GM18498 (cell line): ENCODE results near the gene ZNF20.
A peak's percentile ranks its signal among the peaks of the same experiment; 100 is the strongest.

Experiments used
- ATAC-seq: cut with Tn5 transposase; IDR thresholded peaks from one replicate; pipeline ENCODE4 v1.9.1; 2021; ENCODE audit warnings: mild to moderate bottlenecking, moderate library complexity; ENCODE audit not compliant: unreplicated experiment

ZNF20 gene

DNA sequence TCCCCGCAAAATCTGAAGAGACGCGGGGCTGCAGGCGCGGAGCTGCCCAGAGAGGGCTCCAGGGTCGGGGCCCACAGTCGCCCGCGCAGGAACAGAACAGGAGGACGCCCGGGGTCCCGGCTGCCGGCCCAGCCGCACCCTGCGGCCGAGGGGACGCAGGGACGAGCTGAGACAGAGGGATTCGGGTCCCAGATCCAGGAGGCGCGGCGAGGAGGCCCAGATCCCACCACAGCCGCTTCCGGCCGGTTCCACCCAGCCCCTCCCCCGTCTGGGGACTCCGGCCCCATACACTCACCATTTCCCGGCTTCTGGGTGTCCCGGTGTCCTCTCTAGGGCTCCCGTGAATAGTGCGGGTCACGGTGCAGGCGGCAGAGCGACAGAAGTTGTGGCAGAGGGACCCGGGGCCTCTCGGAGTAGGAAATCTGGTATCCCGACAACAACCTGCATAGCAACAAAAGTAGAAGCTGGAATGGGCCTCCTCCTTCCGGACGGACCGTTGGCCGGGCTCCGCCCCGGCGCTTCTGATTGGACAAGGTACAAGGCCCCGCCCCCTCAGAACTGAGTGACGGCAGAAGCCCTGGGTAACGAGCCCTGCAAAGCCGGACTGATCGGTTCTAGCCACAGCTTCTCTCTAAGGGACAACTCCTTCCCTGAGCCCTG is at the start of gene ZNF20:
Gene ZNF20 (minus strand): TSS at position 466 of the 660 bp plus-strand sequence. CDS start 168 bp downstream, at position 298.
- ATAC-seq, result peak; percentile 97

DNA sequence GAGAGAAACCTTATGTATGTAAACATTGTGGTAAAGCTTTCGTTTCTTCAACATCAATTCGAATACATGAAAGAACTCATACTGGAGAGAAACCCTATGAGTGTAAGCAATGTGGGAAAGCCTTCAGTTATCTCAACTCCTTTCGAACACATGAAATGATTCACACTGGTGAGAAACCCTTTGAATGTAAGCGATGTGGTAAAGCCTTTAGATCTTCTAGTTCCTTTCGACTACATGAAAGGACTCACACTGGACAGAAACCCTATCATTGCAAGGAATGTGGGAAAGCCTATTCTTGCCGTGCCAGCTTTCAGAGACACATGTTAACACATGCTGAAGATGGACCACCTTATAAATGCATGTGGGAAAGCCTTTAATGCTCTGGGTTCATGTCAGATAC is 47.5 kb upstream of the ZNF20 start:
- no peak for ATAC-seq

GRCh38 chr19:12180377-12180776 is 40.2 kb upstream of the ZNF20 start:
- no peak for ATAC-seq

DNA sequence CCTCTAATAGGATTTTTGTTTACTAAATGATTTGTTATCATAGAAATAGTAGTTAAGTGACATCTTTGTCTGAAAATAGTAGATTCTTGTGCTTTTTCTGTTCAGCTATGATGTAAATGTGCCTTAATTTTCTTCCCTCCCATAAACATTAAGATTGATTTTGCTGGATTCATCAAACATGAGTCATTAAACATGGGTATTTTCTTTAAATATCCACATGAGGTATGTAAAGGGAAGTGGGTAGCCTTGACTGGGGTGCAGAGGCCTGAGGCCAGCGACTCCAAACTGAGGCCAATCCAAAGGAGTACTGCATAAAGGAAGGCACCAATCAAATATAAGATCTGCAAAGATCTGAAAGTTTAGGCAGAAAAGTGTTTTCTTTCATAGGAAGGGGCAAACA is 26.5 kb upstream of the ZNF20 start:
- ATAC-seq, result no peak

DNA sequence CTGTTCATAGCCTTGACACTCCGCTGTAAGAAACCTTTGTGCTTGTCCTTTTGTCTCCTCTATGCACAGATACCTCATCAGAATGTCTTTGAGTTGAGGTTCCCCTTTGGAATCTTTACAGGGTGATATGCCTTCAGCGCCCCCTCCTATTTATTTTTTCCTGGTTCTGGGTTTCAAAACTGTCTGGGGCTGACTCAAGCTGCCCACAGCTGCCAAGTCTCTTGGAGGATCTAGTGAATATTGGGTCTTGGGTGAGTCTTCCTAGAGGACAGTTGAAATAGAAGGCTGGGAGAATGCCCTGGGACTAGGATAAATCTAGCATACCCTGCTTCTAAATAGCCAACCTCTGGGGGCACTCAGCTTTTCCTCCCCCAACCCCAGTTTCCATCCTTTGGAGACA is 23.7 kb upstream of the ZNF20 start:
- ATAC-seq, result no peak

- peak; percentile 97 for ATAC-seq
Observed at GRCh38 chr19:12162882-12163806, 23.0 kb upstream of the ZNF20 start, which contains the start of gene ZNF136. ZNF136 (plus strand) TSS chr19:12163096; CDS start chr19:12163204, 108 bp downstream.

- no peak for ATAC-seq
Observed at GRCh38 chr19:12162513-12162881, 22.3 kb upstream of the ZNF20 start.

DNA sequence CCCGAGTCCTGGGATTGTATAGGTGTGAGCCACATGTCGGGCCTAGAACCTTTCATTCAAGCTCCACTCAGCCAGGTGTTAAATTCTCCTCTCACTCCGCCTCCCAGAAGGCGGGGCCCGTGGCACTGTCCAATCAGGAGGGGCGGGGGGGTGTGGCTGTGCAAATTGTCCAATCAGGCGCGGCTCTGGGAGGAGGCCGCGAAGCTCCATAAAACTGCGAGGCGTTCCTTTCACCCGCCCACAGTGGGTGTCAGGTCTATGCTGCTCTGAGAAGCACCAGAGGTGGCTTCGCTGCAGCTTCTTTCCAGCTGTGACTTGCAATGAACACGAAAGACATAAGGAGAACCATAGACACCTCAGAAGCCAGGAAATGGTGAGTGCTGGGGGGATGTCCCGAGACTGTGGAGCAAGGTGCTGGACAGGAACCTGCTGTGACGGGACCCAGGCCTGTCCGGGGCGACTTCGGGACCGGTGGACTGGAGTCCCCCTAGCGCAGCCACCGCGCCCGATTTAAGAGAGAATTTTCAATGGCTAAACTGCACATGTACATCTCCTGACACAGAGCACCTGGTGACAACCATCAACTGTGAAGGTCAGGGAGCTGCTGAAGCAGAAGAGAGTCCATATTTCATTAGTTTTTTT is 19.7 kb upstream of the ZNF20 start:
- no peak for ATAC-seq

DNA sequence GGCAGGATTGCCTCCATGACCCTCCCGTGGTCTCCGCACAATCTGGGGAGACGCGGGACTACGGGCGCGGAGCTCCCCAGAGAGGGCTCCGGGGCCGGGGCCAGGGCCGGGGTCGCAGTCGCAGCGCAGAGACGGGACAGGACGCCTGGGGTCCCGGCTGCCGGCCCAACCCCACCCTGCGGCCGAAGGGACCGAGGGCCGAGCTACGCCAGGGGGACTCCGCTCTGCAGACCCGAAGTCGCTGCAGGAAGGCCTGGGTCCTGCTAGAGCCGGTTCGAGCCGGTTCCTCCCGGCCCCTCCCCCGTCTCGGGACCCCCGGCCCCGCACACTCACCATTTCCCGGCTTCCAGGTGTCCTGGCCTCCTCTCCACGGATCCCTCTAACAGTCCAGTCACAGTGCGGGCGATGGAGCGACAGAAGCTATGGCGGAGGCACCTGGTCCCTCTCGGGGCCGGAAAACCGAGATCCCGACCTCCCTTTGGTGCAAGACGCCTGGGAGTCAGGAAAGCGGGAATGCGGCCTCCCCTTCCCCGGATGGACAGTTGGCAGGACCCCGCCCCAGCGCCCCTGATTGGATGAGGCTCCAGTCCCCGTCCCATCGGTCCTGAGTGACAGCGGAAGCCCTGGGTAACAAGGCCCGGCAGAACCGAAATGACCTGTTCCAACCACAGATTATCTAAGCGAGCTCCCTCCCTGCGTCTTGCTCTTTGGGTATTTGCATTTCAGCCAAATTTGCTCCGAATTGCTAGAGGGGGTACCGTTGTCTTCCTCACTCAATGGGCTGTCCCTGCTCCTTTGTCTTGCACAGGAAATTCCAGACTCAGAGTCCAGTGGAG is 16.3 kb upstream of the ZNF20 start, which contains the start of gene ZNF625:
Gene ZNF625 (minus strand): TSS at position 512 of the 836 bp plus-strand sequence. CDS start 176 bp downstream, at position 336.
- peak; percentile 88 for ATAC-seq

GRCh38 chr19:12155324-12155860 is 15.2 kb upstream of the ZNF20 start:
- no peak for ATAC-seq

- no peak for ATAC-seq
Observed at GRCh38 chr19:12145348-12145747, 5.2 kb upstream of the ZNF20 start.

DNA sequence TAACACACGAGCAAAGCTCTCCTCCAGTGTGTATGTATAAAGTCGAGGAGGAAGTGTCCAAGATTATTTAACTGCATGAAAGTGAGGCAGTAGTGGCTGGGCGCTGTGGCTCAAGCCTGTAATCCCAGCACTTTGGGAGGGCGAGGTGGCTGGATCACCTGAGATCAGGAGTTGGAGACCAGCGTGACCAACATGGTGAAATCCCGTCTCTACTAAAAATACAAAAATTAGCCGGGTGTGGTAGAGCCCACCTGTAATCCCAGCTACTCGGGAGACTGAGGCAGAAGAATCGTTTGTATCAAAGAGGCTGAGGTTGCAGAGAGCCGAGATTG is 1.2 kb upstream of the ZNF20 start:
- no peak for ATAC-seq

DNA sequence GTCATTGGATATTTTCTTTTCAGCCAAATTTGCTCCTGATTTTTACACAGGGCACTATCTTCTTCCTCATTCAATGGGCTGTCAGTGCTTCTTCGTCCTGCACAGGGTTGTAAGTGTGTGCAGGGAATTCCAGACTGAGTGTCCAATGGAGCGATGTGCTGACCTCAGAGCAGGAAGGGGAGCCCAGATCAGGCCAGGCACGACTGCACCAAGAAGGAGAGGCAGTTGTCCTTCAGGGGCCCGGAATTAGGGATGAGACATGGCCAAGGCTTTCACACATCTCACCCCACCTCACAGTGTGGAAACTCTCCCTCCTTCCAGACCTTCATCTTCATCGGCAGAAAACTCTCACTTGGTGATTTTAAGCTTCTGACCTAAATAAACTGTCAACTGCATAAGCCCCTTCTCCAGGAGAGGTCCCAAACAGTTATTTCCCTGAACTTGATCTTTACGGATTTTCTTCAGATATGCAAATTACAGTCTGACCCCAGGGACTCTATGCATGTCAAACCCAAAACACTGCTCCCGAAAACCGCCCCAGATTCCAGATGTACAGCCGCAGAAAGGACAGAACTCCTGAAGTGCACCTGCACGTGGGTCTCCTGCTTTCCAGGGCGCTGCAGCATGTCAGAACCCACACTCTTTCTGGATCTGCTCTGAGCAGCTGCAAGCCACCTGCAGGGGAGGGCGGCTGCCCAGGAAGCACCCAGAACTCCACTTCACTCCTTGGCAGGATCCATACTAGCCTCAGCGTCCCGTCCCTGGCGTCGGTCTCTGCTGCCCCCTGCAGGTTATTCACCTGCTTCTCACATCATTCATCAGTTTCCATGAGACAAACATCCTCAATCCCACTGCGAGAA is 625 bp upstream of the ZNF20 start:
- ATAC-seq, result peak; percentile 44

DNA sequence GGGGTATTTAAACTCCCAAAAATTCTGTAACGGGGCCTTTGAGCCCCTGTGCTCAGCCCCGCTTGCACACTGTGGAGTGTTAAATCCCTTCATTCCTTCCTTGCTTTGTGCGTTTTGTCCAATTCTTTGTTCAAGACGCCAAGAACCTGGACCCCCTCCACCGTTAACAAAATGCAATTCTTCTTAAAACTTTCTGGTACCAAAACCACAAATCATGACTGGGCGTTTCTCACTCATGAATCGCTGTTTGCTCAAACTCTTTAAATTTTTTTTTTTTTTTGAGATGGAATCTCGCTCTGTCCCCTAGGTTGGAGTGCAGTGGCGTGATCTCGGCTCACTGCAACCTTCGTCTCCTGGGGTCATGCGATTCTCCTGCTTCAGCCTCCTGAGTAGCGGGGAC is 881 bp downstream of the ZNF20 start:
- no peak for ATAC-seq

- no peak for ATAC-seq
Observed at GRCh38 chr19:12137221-12137940, 2.8 kb downstream of the ZNF20 start.

DNA sequence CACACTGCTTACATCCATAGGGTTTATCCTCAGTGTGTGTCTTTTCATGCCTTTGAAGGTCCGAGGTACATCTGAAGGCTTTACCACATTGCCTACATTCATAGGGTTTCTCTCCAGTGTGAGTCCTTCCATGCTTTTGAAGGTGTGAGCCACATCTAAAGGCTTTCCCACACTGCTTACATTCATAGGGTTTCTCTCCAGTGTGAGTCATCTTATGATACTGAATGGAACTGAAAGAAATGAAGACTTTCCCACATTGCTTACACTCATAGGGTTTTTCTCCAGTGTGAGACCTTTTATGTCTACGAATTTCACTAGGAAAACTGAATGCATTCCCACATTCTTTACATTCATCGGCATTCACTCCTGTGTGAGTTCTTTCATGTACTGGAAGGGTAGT is 7.1 kb downstream of the ZNF20 start:
- no peak for ATAC-seq

GRCh38 chr19:12126707-12127106 is 13.4 kb downstream of the ZNF20 start:
- ATAC-seq, result no peak

- ATAC-seq, result no peak
Observed at GRCh38 chr19:12117201-12117970, 22.8 kb downstream of the ZNF20 start.
